HG02763 (cell line): ENCODE results near the gene ME1.
"Not testable (repeated sequence)": the region's sequence is repeated elsewhere in the genome, so short reads cannot be mapped to it uniquely, and the experiment has no call there.

Experiments used
- ATAC-seq: cut with Tn5 transposase; IDR thresholded peaks from one replicate; pipeline ENCODE4 v1.9.1; 2021; ENCODE audit warnings: mild to moderate bottlenecking, moderate library complexity; ENCODE audit not compliant: unreplicated experiment

ME1 gene

GRCh38 chr6:83198486-83199172 lies 232.2 kb downstream of the ME1 start:
- ATAC-seq = no peak

DNA sequence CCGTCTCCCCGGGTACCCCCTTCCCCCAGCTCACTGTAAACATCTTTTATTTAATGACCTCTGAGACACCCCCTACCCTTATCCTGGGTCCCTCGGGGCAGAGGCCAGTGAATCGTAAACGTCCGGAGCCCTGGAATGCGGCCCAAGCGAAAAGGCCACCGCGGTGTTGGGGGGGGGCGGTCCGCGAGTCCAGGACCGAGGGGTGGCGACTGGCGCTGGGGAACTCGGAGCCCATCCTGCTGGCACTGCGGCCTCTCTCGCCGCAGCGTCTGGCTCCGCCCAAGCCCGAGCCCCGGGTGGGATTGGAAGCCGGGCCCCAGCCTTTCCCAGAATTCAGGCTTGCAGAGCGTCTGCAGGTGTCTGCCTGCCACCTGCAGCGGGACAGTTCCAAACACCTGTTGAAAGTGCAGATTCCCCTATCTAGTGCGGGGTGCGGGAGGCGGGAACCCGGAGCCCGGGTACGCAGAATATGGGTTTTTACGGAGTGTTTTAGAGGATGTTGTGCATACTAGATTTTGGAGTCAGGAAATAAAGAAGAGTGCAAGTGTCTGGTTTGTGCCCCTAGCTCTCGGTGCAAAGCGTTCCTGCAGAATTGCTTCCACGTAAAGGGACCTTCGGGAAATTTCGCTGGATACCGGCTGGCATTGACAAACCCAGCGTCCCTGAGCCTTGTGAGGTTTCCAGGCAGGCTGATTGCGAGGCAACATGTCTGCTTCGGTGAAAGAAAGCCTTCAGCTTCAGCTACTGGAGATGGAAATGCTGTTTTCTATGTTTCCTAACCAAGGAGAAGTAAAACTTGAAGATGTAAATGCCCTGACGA lies 236.9 kb downstream of the ME1 start:
- ATAC-seq = peak; percentile 27

GRCh38 chr6:83192871-83193746 lies 237.7 kb downstream of the ME1 start, which contains the start of the genes PGM3 and RWDD2A:
Gene PGM3 (minus strand): TSS chr6:83193265. CDS start chr6:83191012, 2,253 bp downstream.
Gene RWDD2A (plus strand): TSS chr6:83193357. CDS start chr6:83194452, 1,095 bp downstream.
- peak; percentile 97 for ATAC-seq

DNA sequence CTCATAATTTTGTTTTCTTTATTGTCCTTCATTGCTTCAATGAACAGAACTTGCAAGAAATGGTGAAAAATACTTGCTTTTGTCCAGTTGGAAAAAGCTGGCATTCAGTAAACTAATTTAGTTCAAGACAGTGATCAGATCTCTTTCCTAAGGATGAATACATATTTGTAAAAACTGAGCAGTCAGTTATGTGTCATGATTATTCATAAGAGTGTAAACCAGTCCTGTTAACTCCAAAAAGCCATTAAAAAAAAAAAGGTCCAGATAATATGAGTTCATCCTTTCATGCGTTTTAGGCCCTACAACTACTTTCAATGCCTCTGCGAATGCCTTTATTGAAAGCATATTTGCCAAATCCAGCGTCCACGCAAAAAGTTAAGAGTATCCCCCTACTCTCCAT lies 238.4 kb downstream of the ME1 start:
- no peak for ATAC-seq

- not testable (repeated sequence) for ATAC-seq
These were observed 238.9 kb downstream of the ME1 start for GRCh38 chr6:83191974-83192373.

GRCh38 chr6:83190626-83191025 lies 240.2 kb downstream of the ME1 start:
- no peak for ATAC-seq

DNA sequence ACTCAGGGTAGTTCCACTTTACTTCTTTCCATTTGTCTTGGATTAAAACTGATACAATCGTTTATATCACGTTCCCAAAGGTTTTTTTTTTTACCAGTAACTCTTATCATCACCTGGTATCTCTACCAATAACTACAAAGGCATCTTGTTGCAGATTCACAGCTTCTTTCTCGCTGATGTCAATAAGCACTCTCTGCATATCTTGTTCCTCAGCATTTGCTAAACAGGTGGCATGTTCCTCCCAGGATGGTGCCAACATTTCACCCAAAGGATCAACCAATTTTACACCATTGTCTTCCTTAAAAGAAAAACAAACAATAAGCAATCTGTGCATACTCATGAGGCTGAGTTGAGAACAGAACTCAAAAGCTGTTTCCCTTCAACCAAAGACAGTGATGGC lies 242.3 kb downstream of the ME1 start:
- ATAC-seq = no peak

- no peak for ATAC-seq
These were observed 245.8 kb downstream of the ME1 start for GRCh38 chr6:83185096-83185495.

GRCh38 chr6:83183082-83183828 lies 247.6 kb downstream of the ME1 start:
- ATAC-seq = no peak

- no peak for ATAC-seq
These were observed 248.7 kb downstream of the ME1 start for GRCh38 chr6:83182114-83182513.

- ATAC-seq = no peak
These were observed 250.4 kb downstream of the ME1 start for GRCh38 chr6:83180426-83180950.

- ATAC-seq = no peak
These were observed 254.6 kb downstream of the ME1 start for GRCh38 chr6:83176246-83176645.

DNA sequence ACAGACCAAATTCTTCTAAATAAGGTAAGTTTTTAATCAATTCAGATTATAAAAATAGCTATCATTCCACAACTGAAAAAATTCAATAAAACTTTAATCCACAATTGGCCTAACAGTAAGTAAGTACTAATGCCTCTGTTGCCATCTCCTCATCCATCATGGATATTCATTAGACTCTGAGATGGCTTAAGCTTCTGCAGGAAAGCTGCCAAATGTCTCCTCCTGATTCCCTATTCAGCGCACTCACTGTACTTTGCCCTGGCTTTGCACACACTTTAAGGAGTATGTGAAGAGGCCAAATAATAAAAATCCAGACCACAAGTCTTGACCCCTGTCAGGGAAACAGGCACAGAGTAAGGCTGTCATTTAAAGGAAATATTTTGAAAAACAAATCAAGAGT lies 261.3 kb downstream of the ME1 start:
- no peak for ATAC-seq

DNA sequence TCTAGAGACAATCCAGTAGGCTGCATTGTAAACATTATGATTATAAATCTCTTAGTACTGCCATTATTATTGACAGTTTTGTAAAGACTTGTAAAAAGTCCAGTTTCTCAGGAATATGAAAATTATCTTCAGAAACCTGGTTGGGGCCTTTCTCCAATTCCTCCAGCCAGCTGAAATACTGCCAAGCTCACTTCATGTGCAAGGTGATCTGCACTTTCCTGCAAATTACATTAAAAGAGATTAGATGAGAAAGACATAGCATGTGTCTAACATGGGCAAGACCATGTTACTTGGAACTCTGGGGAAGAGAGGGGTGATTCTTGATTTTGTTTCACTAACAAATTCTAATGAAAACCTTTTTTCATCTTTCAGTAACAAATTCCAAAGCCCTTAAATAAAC lies 261.7 kb downstream of the ME1 start:
- no peak for ATAC-seq

DNA sequence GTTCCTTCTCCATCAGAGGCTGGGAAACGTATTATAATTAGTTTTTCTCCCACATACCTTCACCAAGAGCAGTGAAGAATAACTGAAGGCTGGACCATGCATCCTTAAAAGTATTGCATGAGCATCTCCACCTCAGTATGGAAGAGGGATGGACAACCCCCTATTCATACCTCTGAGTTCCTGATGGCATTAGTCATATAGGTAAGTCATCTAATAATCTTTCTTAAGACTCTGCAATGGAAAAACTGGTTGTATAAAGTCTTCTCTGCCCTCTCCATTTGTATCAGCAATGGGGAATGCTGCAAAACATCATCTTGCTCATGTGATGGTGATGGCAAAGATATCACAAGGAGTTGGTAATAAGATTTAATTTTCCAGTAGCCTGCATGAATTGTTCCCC lies 262.3 kb downstream of the ME1 start:
- ATAC-seq = no peak

DNA sequence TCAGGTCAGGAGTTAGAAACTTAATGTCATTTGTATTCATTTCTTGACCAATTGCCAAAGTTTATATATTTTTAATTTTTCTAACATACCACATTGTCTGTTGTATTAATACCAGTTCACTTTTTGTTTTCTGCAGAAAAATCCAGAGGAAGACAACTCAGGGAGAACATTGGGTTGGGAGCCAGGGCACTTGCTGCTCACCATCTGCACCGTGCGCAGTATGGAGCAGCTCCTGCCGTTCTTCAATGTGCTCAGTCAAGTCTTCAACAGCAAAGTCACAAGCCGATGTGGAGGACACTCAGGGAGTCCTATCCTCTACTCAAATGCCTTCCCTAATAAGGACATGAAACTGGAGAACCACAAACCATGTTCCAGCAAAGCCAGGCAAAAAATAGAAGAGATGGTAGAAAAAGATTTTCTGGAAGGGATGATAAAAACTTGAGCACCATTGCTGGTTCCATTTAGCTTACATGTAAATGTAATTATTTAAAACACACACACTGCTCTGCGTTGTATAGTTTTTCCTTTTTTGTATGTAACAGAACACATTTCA lies 263.0 kb downstream of the ME1 start:
- no peak for ATAC-seq
